ENCODE results near the gene DLG2. TPM values are rescaled to one million over a fixed set of nuclear protein-coding genes. Genes with fewer than 3 reads are reported as not detected.

DLG2 gene
- total and polyA plus RNA-seq, 2 of the 4 experiments (the other 2 are of a cell fraction) = 0.31 to 0.36 TPM

DNA sequence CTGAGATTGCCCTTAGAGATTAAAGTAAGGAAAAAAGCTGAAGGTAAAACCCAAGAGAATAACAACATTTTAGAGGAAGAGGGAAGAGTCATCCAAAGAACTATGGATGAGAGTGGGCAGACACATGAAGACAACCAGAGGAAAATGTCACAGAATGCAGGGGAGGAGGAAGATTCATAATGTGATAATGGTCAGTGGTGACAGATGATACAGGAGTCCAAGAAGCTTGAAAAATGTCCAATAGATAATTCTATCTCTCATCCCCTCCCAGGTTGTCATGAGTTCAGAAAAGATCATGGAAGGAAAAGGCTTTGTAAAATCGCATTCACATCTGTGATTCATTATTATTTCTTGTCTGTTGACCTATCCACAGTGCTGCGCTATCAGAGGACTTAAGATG lies 2058.6 kb downstream of the DLG2 start:
- no peak for ATAC-seq (ENCODE audit: low read depth)
- H3K4me1 ChIP-seq (ENCODE audit: control insufficient read depth, insufficient read depth, low read length) = 0 out of 2 replicates have a peak, but pooled peaks cover 2% of the 10 kb centered on the region
- in situ Hi-C loops (cut with MboI; ENCODE audit: low sequenced_read_pairs) = no loop called here
- H2BK20ac ChIP-seq (ENCODE audit: low read depth, low read length) = no peak overlapping the region
- H3K36me3 ChIP-seq (ENCODE audit: control insufficient read depth, insufficient read depth, low read length) = no peaks in the 10 kb centered on the region
- DNase-seq = no peak
- ChIA-PET CTCF (no interaction called here), POLR2A (ENCODE audit: unreplicated experiment) (no interaction called here)
- no TSS peak for BruUV-seq (replicated peaks)
- no peak overlapping the region for H4K91ac ChIP-seq (ENCODE audit: insufficient read depth, low read depth, low read length)
- no peak overlapping the region for H3K56ac ChIP-seq (ENCODE audit: extremely low read depth, insufficient read depth, low read length)
- WGBS, 2 experiments (ENCODE audit: extremely low coverage in 2 of 2, insufficient read length in 1 of 2) = no CpG with 5 or more reads among the region's 2 CpGs
- no peak overlapping the region for H3K18ac ChIP-seq (ENCODE audit: low read depth, low read length)
- H3K27ac ChIP-seq (ENCODE audit: insufficient read depth, low read length) = no peak overlapping the region
- no peak overlapping the region for H4K5ac ChIP-seq (ENCODE audit: low read depth, low read length)
- dilution Hi-C loops (cut with HindIII; ENCODE audit: low sequenced_read_pairs, unreplicated experiment) = no loop called here
- no peak overlapping the region for H2BK120ac ChIP-seq (ENCODE audit: low read depth, low read length)
- no peak overlapping the region for H4K8ac ChIP-seq (ENCODE audit: low read depth in 2 of 2, low read length in 2 of 2)
- no peak overlapping the region for H3K4ac ChIP-seq (ENCODE audit: low read depth, low read length)
- TF ChIP-seq POLR2A (IDR thresholded peaks at IDR 0.05; ENCODE audit: low read depth, low read length) = no peak
- TF ChIP-seq CHD1 (IDR thresholded peaks at IDR 0.05; ENCODE audit: low read depth, low read length) = no peak
- no peak for TF ChIP-seq FOS (IDR thresholded peaks at IDR 0.05; ENCODE audit: low read depth, low read length)
- no peak for TF ChIP-seq CEBPB (IDR thresholded peaks at IDR 0.05; ENCODE audit: low read depth, low read length)
- TF ChIP-seq, protein P1, sequence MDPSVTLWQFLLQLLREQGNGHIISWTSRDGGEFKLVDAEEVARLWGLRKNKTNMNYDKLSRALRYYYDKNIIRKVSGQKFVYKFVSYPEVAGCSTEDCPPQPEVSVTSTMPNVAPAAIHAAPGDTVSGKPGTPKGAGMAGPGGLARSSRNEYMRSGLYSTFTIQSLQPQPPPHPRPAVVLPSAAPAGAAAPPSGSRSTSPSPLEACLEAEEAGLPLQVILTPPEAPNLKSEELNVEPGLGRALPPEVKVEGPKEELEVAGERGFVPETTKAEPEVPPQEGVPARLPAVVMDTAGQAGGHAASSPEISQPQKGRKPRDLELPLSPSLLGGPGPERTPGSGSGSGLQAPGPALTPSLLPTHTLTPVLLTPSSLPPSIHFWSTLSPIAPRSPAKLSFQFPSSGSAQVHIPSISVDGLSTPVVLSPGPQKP (IDR thresholded peaks at IDR 0.05; ENCODE audit: borderline replicate concordance, low read depth, low read length) = no peak
- TF ChIP-seq NFE2L2 (IDR thresholded peaks at IDR 0.05; ENCODE audit: low read depth, low read length) = no peak
- no peak for TF ChIP-seq MAFK (IDR thresholded peaks at IDR 0.05; ENCODE audit: low read depth, low read length)
- TF ChIP-seq RCOR1 (IDR thresholded peaks at IDR 0.05; ENCODE audit: insufficient replicate concordance, low read length) = no peak
- no peak for TF ChIP-seq BHLHE40 (IDR thresholded peaks at IDR 0.05; ENCODE audit: low read depth, low read length)
- TF ChIP-seq MAZ (IDR thresholded peaks at IDR 0.05; ENCODE audit: borderline replicate concordance, low read depth, low read length) = no peak
- TF ChIP-seq, protein P2, sequence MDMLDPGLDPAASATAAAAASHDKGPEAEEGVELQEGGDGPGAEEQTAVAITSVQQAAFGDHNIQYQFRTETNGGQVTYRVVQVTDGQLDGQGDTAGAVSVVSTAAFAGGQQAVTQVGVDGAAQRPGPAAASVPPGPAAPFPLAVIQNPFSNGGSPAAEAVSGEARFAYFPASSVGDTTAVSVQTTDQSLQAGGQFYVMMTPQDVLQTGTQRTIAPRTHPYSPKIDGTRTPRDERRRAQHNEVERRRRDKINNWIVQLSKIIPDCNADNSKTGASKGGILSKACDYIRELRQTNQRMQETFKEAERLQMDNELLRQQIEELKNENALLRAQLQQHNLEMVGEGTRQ (IDR thresholded peaks at IDR 0.05; ENCODE audit: low read depth, low read length) = no peak
- TF ChIP-seq, protein P3, sequence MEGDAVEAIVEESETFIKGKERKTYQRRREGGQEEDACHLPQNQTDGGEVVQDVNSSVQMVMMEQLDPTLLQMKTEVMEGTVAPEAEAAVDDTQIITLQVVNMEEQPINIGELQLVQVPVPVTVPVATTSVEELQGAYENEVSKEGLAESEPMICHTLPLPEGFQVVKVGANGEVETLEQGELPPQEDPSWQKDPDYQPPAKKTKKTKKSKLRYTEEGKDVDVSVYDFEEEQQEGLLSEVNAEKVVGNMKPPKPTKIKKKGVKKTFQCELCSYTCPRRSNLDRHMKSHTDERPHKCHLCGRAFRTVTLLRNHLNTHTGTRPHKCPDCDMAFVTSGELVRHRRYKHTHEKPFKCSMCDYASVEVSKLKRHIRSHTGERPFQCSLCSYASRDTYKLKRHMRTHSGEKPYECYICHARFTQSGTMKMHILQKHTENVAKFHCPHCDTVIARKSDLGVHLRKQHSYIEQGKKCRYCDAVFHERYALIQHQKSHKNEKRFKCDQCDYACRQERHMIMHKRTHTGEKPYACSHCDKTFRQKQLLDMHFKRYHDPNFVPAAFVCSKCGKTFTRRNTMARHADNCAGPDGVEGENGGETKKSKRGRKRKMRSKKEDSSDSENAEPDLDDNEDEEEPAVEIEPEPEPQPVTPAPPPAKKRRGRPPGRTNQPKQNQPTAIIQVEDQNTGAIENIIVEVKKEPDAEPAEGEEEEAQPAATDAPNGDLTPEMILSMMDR (conservative IDR thresholded peaks at IDR 0.05; ENCODE audit: low read depth, low read length) = no peak
- TF ChIP-seq SMC3 (IDR thresholded peaks at IDR 0.05; ENCODE audit: low read depth, low read length) = no peak
- no peak for TF ChIP-seq RFX5 (IDR thresholded peaks at IDR 0.05; ENCODE audit: low read depth, low read length)
- TF ChIP-seq RAD21 (IDR thresholded peaks at IDR 0.05; ENCODE audit: low read length) = no peak
- no peak for TF ChIP-seq MXI1 (IDR thresholded peaks at IDR 0.05; ENCODE audit: borderline replicate concordance, low read depth, low read length)
- no peaks in the 10 kb centered on the region for H4K20me1 ChIP-seq (ENCODE audit: insufficient read depth, low read length)
- H3K4me2 ChIP-seq (ENCODE audit: low read depth, low read length) = no peak overlapping the region
- H3K4me3 ChIP-seq (ENCODE audit: insufficient read depth, low read depth, low read length) = no peak overlapping the region
- H3K27me3 ChIP-seq (ENCODE audit: control insufficient read depth, insufficient read depth, low read length) = no peaks in the 10 kb centered on the region
- H2BK5ac ChIP-seq (ENCODE audit: low read depth, low read length, poor library complexity, severe bottlenecking) = no peak overlapping the region
- H3K23ac ChIP-seq (ENCODE audit: low read depth, low read length) = no peak overlapping the region
- no peak overlapping the region for H3K9ac ChIP-seq (ENCODE audit: low read depth, low read length)
- no peaks in the 10 kb centered on the region for H3K79me1 ChIP-seq (ENCODE audit: low read depth in 1 of 2, low read length in 2 of 2)
- no peak overlapping the region for H2AK9ac ChIP-seq (replicated peaks; ENCODE audit: low read depth, low read length, poor library complexity)
- no peak overlapping the region for H2AFZ ChIP-seq (replicated peaks; ENCODE audit: low read length, poor library complexity)
- no peaks in the 10 kb centered on the region for H3K9me1 ChIP-seq (ENCODE audit: insufficient read depth, low read length)
- intact Hi-C loops (cut with micrococcal nuclease) = no loop called here
- no peak overlapping the region for H2AK5ac ChIP-seq (ENCODE audit: low read depth, low read length)
- no peaks in the 10 kb centered on the region for H3K9me3 ChIP-seq (ENCODE audit: control insufficient read depth, insufficient read depth, low read length)
- no peak overlapping the region for H3K14ac ChIP-seq (replicated peaks; ENCODE audit: low read depth, low read length)
- H2BK15ac ChIP-seq (ENCODE audit: low read depth, low read length) = no peak overlapping the region

Measured in IMR-90 (cell line).